Uterus (tissue), 2 donors: ENCODE data around the gene LPAR1.

Experiments used
- CTCF ChIP-seq, 4 experiments: fragments of 200-600 bp in 2 of 4; fragments of 450-650 bp in 2 of 4; sonication (generic) in 2 of 4; IDR thresholded peaks; one replicate each; pipeline ENCODE4 v1.5.1; 2016 to 2019; ENCODE audit warnings: antibody characterized with exemption in 4 of 4, mild to moderate bottlenecking in 2 of 4, moderate library complexity in 1 of 4
- POLR2A ChIP-seq, 2 donors: fragments of 450-650 bp; IDR thresholded peaks; one replicate each; pipeline ENCODE4 v1.6.1; 2016; ENCODE audit warnings: antibody characterized with exemption in 2 of 2, mild to moderate bottlenecking in 1 of 2, moderate library complexity in 1 of 2

GRCh38 chr9:110975278-110975677, 63.0 kb downstream of the LPAR1 start:
- TF ChIP-seq CTCF (IDR thresholded peaks at IDR 0.05) (no peak), POLR2A (IDR thresholded peaks at IDR 0.05) (no peak)
